Measurements from ENCODE around the gene IPO9. TPM values are rescaled to one million over a fixed set of nuclear protein-coding genes. Genes with fewer than 3 reads are reported as not detected.
A peak's percentile ranks its signal among the peaks of the same experiment; 100 is the strongest.

IPO9 gene
- total RNA-seq, 2 donors from 2014 or later, result 22.0 to 24.3 TPM

DNA sequence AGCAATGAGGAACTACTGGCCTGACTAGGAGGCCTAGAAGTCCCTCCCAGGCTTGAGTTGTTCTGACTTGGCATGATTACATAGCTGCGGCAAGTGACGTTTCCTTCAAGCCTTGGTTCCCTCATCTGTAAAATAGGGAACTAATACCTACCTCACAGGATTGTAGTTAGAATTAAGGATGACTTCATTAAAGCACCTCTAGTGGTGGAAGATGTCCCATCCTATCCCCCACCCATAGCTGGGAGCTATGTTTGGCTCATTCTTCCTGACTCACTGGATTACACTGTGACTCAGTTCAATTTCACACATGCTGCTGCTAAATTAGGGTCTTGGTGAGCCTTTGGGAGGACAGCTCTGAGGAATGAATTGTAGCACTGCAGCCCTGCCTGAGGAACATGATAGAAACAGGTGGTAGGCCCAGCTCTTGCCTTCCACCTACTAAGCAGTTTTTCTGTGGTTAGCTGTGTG lies 53.7 kb downstream of the IPO9 start:
- ATAC-seq (no peak), DNase-seq (no peak)
- intact Hi-C loops (cut with DNase I, micrococcal nuclease), result no loop called here

DNA sequence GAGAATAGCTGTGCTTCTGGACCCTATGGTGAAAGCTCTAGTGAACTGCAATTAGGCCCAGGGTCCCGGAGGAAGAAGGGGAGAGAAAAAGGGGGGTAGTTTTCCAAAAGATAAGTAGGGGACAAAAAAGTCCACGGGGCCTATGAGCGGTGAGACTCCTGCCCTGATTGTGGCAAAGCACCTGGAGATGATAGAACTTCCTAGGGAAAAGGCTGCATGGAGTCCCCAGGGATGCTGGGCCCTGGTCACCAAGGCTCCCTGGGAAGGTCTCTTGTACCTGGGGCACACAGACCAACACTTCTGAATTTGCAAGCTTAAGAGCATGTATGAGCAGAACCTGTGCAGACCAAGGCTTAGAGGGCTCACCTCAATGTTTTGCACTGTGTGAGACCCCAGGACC lies 54.3 kb downstream of the IPO9 start:
- no peak for DNase-seq
- ATAC-seq, result no peak
- intact Hi-C loops (cut with DNase I, micrococcal nuclease), result no loop called here

DNA sequence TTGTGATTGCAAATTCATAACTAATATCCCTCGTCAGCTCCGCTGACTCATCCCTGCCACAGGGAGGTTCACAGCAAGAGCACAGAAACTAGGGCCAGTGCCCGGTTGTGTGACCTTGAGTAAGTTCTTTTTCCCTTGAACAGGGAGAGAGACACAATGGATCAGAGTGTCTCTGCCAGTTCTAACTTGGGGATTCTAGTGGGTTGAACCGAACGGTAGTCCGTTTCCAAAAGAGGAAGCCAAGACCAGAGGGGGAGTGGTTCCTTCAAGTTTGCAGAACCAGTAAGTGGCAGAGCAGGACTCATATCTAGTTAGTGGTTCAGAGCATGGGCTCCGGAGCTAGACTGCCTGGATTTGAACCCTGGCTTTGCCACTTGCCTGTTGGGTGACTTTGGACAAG lies 54.8 kb downstream of the IPO9 start:
- intact Hi-C loops (cut with DNase I, micrococcal nuclease), result no loop called here
- ATAC-seq (no peak), DNase-seq (no peak)

DNA sequence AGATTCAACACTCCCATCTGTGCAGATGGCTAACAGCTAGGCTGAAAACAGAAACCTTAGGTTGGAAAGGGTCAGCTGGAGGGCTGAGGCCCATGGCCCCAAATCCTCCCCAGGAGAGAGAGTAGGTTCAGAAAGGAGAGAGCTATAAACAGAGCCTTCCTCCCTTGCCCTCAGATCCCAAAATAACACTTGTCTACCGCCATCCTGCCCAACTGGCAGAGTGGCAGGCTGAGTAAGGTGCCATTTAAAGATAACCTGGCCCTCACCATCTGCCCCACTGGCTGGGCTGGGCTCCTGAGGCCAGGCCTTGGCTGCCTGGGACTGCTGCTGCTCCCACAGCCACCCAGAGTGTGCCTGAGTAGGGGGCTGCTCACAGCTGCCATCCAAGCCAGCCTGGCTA lies 55.5 kb downstream of the IPO9 start:
- intact Hi-C loops (cut with DNase I, micrococcal nuclease), result no loop called here
- DNase-seq (no peak), ATAC-seq (no peak)

DNA sequence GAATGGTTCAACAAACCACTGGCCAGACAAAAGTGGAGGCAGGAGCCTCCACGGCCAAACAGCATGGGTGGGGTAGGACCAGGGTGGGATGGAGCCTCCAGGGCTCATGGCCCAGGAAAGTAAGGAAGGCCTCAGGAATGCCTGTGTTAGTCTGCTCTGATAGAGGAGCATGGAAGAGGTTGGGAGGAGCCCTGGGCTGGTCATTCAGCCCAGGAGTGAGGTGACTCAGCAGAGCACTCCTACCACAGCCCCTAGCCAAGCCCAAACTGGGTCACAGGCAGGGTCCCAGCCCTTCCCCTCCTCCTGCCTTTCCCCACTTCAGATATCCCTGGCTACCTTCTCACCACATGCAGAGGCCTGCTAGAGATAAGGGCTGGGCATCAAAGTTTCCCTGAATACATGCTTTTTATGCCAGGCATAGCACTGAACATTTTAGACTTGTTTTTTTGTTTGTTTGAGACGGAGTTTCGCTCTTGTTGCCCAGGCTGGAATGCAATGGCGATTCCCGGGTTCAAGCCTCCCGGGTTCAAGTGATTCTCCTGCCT lies 56.6 kb downstream of the IPO9 start:
- no peak for DNase-seq
- no peak for ATAC-seq
- intact Hi-C loops (cut with DNase I, micrococcal nuclease), result loop anchor here in 1 of 2 donors (5.0 kb wide), 1 partner anchor 72 kb away; the partner anchor contains the start of gene TIMM17A

DNA sequence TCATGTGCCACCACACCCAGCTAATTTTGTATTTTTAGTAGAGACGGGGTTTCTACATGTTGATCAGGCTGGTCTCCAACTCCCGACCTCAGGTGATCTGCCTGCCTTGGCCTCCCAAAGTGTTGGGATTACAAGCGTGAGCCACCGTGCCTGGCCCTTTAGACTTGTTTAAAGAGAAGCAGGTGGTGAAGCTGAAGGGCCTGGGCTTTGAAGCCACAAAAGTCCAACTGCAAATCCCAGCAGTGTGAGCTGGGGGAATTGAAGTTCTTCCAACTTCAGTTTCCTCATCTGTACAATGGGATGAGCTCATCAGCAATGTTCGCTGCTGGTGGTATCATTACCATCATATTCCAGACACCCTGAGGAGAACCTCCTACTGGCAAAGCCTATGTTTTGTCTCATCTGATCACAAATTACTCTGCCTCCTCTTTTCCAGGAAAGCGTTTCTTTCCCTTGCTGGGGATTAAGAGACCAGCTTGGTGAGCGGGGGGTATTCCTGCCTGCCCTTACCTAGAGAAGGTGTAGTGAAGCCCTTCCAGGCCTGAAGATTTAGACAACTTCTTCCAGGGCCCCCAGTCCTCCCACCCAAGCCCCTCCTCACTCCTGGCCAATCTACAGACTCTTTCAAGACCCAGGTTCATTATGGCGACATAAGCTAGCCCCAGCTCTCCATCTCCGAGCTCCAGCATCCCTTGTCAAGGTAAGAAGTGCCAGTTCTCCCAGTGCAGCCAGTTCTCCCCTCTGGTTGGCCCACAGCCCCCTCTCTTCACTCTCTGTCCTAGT lies 57.3 kb downstream of the IPO9 start:
- DNase-seq (no peak), ATAC-seq (no peak)
- intact Hi-C loops (cut with DNase I, micrococcal nuclease), result loop anchor here in 1 of 2 donors (5.0 kb wide), 1 partner anchor 71 kb away; the partner anchor contains the start of gene TIMM17A

DNA sequence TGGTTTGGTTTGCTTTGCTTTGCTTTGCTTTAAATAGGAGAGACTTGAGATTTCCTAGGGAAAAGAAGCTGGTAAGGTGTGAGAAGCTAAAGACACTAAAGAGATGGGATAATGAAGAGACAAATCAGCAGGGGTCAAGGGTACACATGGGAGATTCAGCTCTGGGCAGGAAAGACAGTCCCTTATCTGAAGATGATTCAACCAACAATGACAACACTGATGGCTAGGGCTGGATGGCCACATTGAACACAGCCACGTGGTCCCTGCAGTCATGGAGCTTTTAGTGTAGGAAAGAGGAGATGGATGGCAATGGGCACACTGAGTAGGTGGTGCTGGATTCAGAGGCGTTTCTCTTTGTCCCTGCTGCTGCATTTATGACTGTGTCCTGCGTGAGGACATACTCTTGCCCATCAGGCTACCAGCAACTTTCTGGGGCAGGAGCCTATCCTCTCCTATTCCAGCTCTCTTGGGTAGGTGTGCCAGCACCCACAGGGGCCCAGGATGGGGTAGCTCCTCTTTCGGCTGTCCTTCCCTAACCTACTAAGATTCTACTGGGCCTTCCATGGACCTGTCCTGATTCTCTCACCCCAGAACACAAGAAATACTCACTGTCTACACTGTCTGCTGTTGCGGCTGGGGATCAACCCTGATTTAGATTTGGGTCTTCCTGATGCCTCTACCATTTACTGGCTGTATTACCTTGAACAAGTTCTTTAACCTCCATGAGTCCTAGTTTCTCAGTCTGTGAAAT lies 58.3 kb downstream of the IPO9 start:
- DNase-seq, result no peak
- intact Hi-C loops (cut with DNase I, micrococcal nuclease), result loop anchor here in 1 of 2 donors (5.0 kb wide), 1 partner anchor 70 kb away; the partner anchor contains the start of gene TIMM17A
- no peak for ATAC-seq

DNA sequence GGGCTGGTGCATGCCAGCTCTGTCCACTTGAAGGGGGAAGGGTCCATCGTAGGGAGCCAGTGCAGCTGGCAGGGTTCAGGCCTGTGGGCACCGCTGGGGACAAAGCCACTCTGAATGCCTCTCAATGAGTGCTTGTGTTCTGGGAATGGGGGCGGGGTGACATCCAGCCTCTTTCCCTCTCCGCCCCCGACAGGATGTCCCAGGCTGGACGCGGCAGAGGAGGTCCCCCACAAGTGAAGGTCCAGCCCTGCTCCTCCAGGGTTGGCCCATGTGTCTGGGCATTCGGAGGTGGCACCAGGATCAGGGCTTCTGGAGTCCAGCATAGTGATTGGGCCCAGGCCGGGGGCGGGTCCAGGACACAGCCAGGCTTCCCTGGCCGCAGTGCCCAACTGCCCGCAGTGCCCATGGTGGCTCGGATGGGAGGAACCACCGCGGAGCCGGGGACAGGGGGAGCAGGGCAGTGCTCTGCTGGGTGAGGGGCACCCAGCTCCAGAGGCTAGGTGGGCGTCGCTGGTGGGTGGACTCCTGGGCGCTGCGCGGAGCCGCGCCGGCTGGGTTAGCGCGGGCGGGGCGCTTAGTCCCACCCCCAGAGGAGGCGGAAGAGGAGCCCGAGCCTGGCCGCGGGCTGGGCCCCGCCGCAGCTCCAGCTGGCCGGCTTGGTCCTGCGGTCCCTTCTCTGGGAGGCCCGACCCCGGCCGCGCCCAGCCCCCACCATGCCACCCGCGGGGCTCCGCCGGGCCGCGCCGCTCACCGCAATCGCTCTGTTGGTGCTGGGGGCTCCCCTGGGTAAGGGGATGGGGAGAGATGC lies 59.5 kb downstream of the IPO9 start, which contains the start of gene SHISA4:
Gene SHISA4 (plus strand): TSS at position 617 of the 808 bp plus-strand sequence. CDS start 97 bp downstream, at position 714.
- intact Hi-C loops (cut with DNase I, micrococcal nuclease), result loop anchor here in 1 of 2 donors (5.0 kb wide), 1 partner anchor 69 kb away; the partner anchor contains the start of gene TIMM17A
- DNase-seq (peak; percentile 57 to 63), ATAC-seq (peak; percentile 91)

DNA sequence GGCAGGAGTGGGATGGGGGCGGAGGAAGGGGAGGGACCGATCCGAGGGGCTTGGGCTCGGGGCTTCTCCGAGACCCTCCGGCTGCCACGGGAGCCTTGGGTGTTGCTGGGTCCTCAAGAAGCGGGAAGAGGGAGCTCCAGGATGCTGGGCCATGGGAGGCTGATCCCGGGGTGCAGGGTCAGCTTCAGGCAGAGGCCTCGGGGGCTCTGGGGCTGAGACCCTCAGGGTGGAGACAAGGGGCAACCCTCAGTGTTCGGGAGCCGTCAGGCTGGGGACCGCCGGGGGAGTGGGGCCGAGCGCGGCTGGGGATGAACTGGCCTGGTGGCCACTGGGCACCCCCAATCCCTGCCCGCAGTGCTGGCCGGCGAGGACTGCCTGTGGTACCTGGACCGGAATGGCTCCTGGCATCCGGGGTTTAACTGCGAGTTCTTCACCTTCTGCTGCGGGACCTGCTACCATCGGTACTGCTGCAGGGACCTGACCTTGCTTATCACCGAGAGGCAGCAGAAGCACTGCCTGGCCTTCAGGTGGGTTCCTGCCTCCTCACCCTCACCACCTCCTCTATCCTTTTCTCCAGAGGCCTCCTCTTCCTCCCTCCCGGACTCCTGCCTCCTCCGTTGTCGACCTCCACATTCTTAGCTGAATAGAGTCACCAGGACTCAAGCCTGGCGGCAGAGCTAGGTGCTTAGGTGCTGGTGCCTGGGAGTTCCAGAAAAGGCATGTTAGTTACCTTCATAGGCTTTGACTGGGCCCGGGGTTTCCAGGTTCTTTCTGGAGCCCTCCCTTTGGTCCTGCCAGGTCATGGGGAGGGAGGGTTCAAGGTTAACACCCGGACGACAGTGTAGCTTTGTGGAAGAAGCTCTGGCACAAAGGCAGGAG lies 60.4 kb downstream of the IPO9 start:
- DNase-seq (no peak), ATAC-seq (no peak)
- intact Hi-C loops (cut with DNase I, micrococcal nuclease), result loop anchor here in 1 of 2 donors (5.0 kb wide), 1 partner anchor 68 kb away; the partner anchor contains the start of gene TIMM17A

DNA sequence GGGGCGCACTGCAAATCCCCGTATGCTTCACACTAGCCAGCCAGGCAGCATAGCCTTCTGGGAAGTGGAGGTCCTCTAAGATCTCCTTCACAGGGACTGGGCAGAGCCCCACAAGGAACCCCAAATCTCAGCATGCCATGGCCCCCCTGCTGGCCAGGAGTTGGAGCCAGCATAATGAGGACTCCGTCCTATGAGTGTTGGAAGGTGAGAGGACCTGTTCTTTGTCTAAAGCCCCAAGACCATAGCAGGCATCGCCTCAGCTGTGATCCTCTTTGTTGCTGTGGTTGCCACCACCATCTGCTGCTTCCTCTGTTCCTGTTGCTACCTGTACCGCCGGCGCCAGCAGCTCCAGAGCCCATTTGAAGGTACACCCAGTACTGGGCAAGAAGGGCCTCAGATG lies 61.3 kb downstream of the IPO9 start:
- no peak for ATAC-seq
- no peak for DNase-seq
- intact Hi-C loops (cut with DNase I, micrococcal nuclease), result loop anchor here (5.0 to 10.0 kb wide), 2 partner anchors 82 to 85 kb away; no protein-coding TSS in a partner anchor

DNA sequence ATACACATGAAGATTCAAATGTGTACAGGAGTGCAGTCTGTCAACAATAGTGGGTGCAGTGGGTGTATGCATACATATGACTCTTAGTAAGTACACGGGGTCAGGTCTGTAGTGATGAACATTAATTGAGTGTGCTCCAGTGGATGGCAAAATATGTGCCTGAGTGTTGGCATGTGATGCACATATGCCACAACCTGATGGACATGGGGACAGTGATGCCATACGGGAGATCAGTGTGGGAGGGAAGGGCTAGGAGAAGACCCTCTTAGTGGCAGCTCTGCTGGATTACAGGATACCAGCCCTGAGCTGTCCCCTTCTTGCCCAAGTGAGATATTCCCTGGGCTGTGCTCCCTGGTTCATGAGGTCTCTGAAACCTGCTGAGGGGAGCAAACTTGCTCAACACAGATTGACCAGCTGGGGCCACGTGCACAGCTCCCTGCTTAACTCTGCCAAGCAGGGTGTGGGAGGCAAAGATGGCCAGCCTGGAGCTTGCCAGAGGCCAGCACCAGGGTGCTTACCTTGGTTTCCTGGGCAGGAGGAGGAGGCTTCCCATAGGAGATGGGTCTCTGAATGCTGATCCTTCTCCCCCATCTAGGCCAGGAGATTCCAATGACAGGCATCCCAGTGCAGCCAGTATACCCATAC lies 62.0 kb downstream of the IPO9 start:
- no peak for DNase-seq
- intact Hi-C loops (cut with DNase I, micrococcal nuclease), result loop anchor here (5.0 to 10.0 kb wide), 2 partner anchors 81 to 84 kb away; no protein-coding TSS in a partner anchor
- no peak for ATAC-seq

DNA sequence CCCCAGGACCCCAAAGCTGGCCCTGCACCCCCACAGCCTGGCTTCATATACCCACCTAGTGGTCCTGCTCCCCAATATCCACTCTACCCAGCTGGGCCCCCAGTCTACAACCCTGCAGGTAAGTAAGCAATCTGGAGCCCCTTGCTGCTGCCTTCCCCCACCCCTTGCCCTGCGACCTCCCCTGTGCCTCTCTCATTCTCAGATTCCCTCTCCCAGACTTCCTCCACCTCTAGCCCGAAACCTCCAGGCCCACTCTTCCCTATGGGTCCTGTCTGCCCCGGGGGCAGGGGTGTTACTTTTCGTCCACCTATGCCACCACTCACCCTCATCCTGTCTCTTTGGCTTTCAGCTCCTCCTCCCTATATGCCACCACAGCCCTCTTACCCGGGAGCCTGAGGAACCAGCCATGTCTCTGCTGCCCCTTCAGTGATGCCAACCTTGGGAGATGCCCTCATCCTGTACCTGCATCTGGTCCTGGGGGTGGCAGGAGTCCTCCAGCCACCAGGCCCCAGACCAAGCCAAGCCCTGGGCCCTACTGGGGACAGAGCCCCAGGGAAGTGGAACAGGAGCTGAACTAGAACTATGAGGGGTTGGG lies 62.6 kb downstream of the IPO9 start:
- DNase-seq, result no peak
- intact Hi-C loops (cut with DNase I, micrococcal nuclease), result loop anchor here (5.0 to 10.0 kb wide), 2 partner anchors 81 to 83 kb away; no protein-coding TSS in a partner anchor
- no peak for ATAC-seq

DNA sequence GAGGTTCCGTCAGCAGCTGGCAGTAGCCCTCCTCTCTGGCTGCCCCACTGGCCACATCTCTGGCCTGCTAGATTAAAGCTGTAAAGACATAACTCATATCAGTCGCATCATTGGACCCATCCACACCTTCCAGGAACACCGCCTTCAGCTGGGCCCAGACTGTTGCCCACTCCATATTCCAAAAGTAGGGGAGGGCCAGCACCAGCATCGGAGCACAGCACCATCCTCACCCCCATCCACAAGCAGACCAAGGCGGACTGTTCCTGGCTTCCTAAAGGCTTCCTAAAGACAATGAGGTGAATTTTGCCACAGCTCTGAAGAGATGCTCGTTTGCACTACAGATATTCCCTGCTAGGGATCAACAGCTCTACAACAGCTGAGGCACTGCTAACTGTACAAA lies 63.3 kb downstream of the IPO9 start:
- DNase-seq (no peak), ATAC-seq (no peak)

DNA sequence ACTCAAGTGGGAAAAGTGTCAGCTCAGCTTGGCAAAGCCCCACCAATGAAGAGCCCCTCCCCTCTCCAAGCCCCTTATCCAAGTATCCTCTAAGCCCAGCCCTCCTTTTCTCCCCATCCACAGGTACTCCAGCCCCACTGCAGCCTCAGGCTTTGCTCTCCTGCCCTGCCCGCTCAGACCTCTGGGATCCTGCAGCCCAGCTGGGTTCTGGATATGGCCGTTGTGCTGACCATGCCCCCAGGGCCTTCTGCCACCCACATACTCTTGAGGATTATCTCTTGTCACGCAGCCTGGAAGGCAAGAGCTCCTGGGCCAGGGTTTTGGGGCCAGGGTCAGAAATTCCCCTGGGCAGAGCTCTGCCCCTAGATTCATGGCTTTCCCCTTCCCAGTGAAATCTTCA lies 64.5 kb downstream of the IPO9 start:
- no peak for ATAC-seq
- intact Hi-C loops (cut with DNase I, micrococcal nuclease), result loop anchor here (5.0 to 10.0 kb wide), 2 partner anchors 79 to 81 kb away; no protein-coding TSS in a partner anchor
- no peak for DNase-seq

More for the DNA sequence above, 63.3 kb downstream of the IPO9 start:
- intact Hi-C loops (cut with DNase I, micrococcal nuclease), result loop anchor here (5.0 to 10.0 kb wide), 2 partner anchors 80 to 83 kb away; no protein-coding TSS in a partner anchor

DNA sequence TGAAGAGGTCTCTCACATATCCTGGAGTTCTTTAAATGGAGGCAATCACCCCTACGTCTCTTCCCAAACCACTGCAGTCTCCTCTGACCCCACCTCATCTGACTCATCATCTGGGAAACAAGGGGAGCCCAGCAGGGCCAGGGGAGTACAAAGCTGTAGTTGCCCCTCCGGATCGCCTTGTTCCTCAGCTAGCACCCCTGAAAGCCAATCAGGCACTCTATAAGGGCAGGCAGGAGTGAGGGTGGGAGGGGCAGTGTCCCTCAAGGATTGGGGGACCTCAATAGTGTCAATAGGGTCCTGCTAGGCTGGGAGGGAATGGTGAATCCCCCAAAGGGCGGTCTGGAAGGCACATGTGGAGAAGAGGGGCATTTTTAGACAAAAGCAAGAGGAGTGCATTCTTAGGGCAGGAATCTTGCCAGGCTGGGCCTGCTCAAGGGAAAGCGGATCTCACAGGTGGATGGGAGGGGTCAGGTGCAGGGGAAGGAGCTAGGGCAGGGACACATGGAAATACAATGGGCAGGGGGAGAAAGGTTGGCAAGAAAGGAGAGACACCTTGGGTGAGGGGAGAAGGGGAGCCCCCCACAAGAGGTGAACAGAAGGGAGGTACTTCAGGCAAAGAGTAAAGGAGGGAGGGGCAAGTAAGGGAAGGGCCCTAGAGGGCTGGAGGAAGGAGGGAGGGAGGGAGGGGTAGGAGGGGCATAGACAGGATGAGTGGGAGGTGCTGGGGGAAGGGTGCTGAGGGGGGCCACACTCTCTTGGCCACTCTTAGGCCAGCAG lies 65.6 kb downstream of the IPO9 start:
- intact Hi-C loops (cut with DNase I, micrococcal nuclease), result loop anchor here (5.0 to 10.0 kb wide), 2 partner anchors 78 to 80 kb away; no protein-coding TSS in a partner anchor
- ATAC-seq (no peak), DNase-seq (no peak)
